GM23248 (cell line): ENCODE measurements around the gene NEU4. TPM values are rescaled to one million over a fixed set of nuclear protein-coding genes. Genes with fewer than 3 reads are reported as not detected.

Experiments
- DNase-seq: peaks from one replicate; pipeline ENCODE4 v3.0.0-alpha.2; 2015
- H2AFZ ChIP-seq: fragments of 200-600 bp; sonication (generic); 2 replicates; pipeline ENCODE4 v1.6.1; 2016; ENCODE audit warnings: antibody characterized with exemption
- H3F3A ChIP-seq: fragments of 200-600 bp; sonication (generic); 2 replicates; pipeline ENCODE4 v1.6.1; 2016; ENCODE audit warnings: mild to moderate bottlenecking, antibody characterized with exemption, mixed run types; ENCODE audit not compliant: insufficient read depth
- H3K27ac ChIP-seq: fragments of 200-600 bp; sonication (generic); 2 replicates; pipeline ENCODE4 v1.5.1; 2016; ENCODE audit warnings: mild to moderate bottlenecking
- H3K27me3 ChIP-seq: fragments of 200-600 bp; sonication (generic); replicated peaks from 2 replicates; pipeline ENCODE4 v1.6.1; 2016; ENCODE audit warnings: mild to moderate bottlenecking; ENCODE audit not compliant: insufficient read depth
- H3K36me3 ChIP-seq: fragments of 200-600 bp; sonication (generic); 2 replicates; pipeline ENCODE4 v1.6.1; 2016; ENCODE audit warnings: low read depth, mild to moderate bottlenecking
- H3K4me1 ChIP-seq: fragments of 200-600 bp; sonication (generic); 2 replicates; pipeline ENCODE4 v1.6.1; 2016; ENCODE audit warnings: mild to moderate bottlenecking; ENCODE audit not compliant: insufficient read depth
- H3K4me2 ChIP-seq: fragments of 200-600 bp; sonication (generic); one replicate; pipeline ENCODE4 v1.6.1; 2016; ENCODE audit warnings: mild to moderate bottlenecking; ENCODE audit not compliant: unreplicated experiment
- H3K4me3 ChIP-seq: fragments of 200-600 bp; sonication (generic); 2 replicates; pipeline ENCODE4 v1.5.1; 2016; ENCODE audit warnings: mild to moderate bottlenecking
- H3K79me2 ChIP-seq: fragments of 200-600 bp; sonication (generic); 2 replicates; pipeline ENCODE4 v1.6.1; 2016; ENCODE audit warnings: mild to moderate bottlenecking; ENCODE audit not compliant: insufficient read depth
- H3K9ac ChIP-seq: fragments of 200-600 bp; sonication (generic); 2 replicates; pipeline ENCODE4 v1.6.1; 2016; ENCODE audit warnings: mild to moderate bottlenecking
- H3K9me2 ChIP-seq: fragments of 200-600 bp; sonication (generic); 2 replicates; pipeline ENCODE4 v1.6.1; 2016; ENCODE audit warnings: mixed run types, mild to moderate bottlenecking, moderate library complexity; ENCODE audit not compliant: insufficient read depth
- H3K9me3 ChIP-seq: fragments of 200-600 bp; sonication (generic); one replicate; pipeline ENCODE4 v1.6.1; 2017; ENCODE audit warnings: low read depth
- H4K20me1 ChIP-seq: fragments of 200-600 bp; sonication (generic); 2 replicates; pipeline ENCODE4 v1.6.0; 2016; ENCODE audit not compliant: insufficient read depth
- EZH2 ChIP-seq: fragments of 200-600 bp; sonication (generic); IDR thresholded peaks from 2 replicates; pipeline ENCODE4 v1.6.1; 2018; ENCODE audit warnings: antibody characterized with exemption, mild to moderate bottlenecking; ENCODE audit not compliant: insufficient read depth, poor library complexity, severe bottlenecking
- EZH2phosphoT487 ChIP-seq: fragments of 200-600 bp; sonication (generic); IDR thresholded peaks from 2 replicates; pipeline ENCODE4 v1.6.1; 2018; ENCODE audit warnings: antibody characterized with exemption, moderate library complexity, mild to moderate bottlenecking, low read depth; ENCODE audit not compliant: insufficient read depth
- WGBS, 2 experiments: methylation state at CpG; one replicate each; pipeline ENCODE4 v1.1.6; 2015 to 2017; ENCODE audit warnings: low lambda C conversion rate in 2 of 2, low coverage in 1 of 2; ENCODE audit errors: missing lambda C conversion rate in 2 of 2; 5-methylcytosine and 5-hydroxymethylcytosine counted together
- in situ Hi-C: fragments of 300-500 bp; cut with MboI; formaldehyde crosslinking; loops from 2 replicates; pipeline ENCODE4 v1.15.0; 2020
- polyA plus RNA-seq: library from polyadenylated mRNA; unstranded; fragments of >200 nt; fragmentation: Nextera tagmentation; extraction: Ambion mirVana; gene quantifications from 2 replicates; pipeline ENCODE4 v1.2.1, GENCODE V29; 2016
- total RNA-seq: library from RNA; depleted of rRNA; stranded (reverse); fragments of >200 nt; shearing (Covaris generic); gene quantifications from 2 replicates; pipeline ENCODE4 v1.2.3, GENCODE V29; 2014

NEU4 gene
- total and polyA plus RNA-seq, 2 experiments from 2014 or later = not detected

DNA sequence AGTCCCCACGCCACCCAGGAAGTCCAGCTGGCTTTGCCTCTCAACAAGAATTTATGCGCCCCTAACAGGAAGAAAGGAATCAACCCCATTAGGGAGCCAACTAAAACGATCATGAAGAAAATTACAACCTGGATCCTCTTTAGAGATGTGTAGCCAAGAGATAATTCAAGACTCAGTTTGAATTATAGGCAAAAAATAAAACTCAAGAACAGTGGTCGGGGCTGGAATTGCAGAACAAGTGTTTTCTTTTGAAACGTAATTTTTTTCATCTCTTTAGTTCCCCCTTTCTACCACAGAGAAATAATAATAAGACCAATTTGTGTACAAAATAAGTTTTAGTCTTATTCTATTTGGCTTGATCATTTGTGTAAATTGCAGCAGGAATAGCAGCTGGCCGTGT, 27.3 kb downstream of the NEU4 start:
- Histone ChIP-seq H3K4me1 (0 out of 2 replicates have a peak, but pooled peaks cover 5% of the 10 kb centered on the region), H3K36me3 (no peaks in the 10 kb centered on the region), H3K79me2 (no peaks in the 10 kb centered on the region), H4K20me1 (no peaks in the 10 kb centered on the region), H3K9ac (no peak overlapping the region), H2AFZ (no peak overlapping the region), H3K4me3 (no peak overlapping the region), H3K27ac (no peak overlapping the region), H3K9me2 (no peaks in the 10 kb centered on the region), H3K9me3 (no peaks in the 10 kb centered on the region), H3F3A (peaks cover 6% of the 10 kb centered on the region; the same call in 1 of the 2 replicates), H3K4me2 (no peak overlapping the region), H3K27me3 (peaks cover 17% of the 10 kb centered on the region; the same call in 1 of the 2 replicates)
- 45 to 51% methylated on average over 6 of the region's 6 CpGs for WGBS, 2 experiments
- in situ Hi-C loops = no loop called here
- TF ChIP-seq EZH2phosphoT487 = no peak
- TF ChIP-seq EZH2 = no peak
- DNase-seq = no peak

DNA sequence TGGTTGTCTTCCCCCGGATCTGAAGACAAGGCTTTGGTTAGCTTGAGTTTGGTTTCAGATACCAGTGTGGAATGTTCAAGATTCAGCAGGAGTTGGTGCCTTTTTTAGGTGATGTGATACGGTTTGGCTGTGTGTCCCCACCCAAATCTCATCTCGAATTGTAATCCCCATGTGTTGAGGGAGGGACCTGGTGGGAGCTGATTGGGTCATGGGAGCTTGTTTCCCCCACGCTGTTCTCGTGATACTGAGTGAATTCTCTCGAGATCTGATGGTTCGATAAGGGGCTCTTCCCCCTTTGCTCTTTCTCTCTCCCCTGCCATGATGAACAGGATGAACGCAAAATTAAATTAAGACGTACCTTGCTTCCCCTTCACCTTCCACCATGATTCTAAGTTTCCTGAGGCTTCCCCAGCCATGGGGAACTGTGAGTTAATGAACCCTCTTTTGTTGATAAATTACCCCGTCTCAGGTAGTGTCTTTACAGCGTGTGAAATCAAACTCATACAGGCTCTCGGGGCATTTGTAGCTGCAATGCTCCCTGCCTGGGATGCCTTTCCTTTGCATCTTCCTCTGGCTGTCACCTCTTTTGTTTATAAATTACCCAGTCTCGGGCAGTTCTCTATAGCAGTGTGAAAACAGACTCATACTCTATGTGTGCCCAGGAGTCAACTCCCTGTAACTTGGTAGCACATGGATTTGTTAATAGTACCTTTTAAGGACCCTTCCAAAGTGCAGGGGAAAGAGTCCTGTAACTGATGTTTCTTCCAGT, 28.4 kb downstream of the NEU4 start:
- 0 out of 2 replicates have a peak, but pooled peaks cover 5% of the 10 kb centered on the region for H3K4me1 ChIP-seq
- H3K27ac ChIP-seq = no peak overlapping the region
- in situ Hi-C loops = no loop called here
- H3F3A ChIP-seq = peaks cover 6% of the 10 kb centered on the region; the same call in 1 of the 2 replicates
- no peaks in the 10 kb centered on the region for H3K9me3 ChIP-seq
- no peak for TF ChIP-seq EZH2
- TF ChIP-seq EZH2phosphoT487 = no peak
- H3K79me2 ChIP-seq = no peaks in the 10 kb centered on the region
- no peaks in the 10 kb centered on the region for H4K20me1 ChIP-seq
- no peak overlapping the region for H3K4me3 ChIP-seq
- WGBS, 2 experiments = 46 to 51% methylated on average over 13 of the region's 13 CpGs
- no peak overlapping the region for H3K9ac ChIP-seq
- H3K27me3 ChIP-seq = peaks cover 17% of the 10 kb centered on the region; the same call in 1 of the 2 replicates
- no peak overlapping the region for H3K4me2 ChIP-seq
- no peak for DNase-seq
- no peak overlapping the region for H2AFZ ChIP-seq
- no peaks in the 10 kb centered on the region for H3K36me3 ChIP-seq
- no peaks in the 10 kb centered on the region for H3K9me2 ChIP-seq

DNA sequence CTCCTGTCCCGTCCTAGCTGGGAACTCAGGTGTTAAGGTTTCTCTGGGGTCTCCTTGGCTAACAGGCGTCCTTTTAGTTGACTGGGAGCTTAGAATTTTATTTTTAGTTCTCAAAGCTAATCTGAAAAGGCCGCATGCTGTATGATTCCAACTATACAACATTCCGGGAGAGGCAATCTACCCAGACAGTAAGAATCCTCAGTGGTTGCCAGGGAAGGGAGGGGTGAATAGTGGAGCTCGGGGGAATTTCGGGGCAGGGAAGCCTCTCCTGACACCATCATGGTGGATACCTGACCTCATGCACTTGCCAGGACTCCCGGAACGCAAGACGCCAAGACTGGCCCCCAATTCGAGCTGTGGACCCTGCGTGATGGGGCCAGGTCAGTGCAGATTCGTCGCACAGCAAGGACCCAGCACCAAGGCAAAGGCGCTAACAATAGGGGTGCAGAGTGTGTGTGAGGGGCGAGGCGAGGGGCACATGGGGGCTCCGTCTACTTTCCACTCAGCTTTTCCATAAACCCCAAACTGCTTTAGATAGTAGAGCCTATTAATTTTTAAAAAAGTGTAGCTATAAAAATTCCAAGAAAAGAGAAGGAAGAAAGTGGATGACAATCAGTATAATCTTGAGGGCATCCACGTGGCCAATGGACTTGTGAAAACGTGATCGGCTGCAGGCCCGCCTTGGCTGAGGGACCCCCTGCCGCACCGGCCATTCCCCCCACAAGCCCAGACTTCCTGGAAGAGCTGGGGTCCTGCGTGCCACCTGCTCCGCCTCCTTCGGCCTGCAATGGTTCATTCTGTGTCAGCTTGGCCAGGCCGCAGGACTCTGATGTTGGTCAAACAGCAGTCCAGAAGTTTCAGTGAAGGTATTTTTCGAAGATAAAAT, 32.4 kb downstream of the NEU4 start:
- Histone ChIP-seq H4K20me1 (no peaks in the 10 kb centered on the region), H3K27me3 (peaks cover 36% of the 10 kb centered on the region), H3K9me3 (no peaks in the 10 kb centered on the region), H2AFZ (no peak overlapping the region), H3K9me2 (no peaks in the 10 kb centered on the region), H3K4me1 (no peaks in the 10 kb centered on the region), H3K4me2 (no peak overlapping the region), H3F3A (no peaks in the 10 kb centered on the region), H3K4me3 (no peak overlapping the region), H3K9ac (no peak overlapping the region), H3K27ac (no peak overlapping the region), H3K36me3 (no peaks in the 10 kb centered on the region), H3K79me2 (no peaks in the 10 kb centered on the region)
- DNase-seq = no peak
- in situ Hi-C loops = no loop called here
- TF ChIP-seq EZH2 (no peak), EZH2phosphoT487 (no peak)
- WGBS, 2 experiments = 69 to 73% methylated on average over 27 to 28 of the region's 28 CpGs

DNA sequence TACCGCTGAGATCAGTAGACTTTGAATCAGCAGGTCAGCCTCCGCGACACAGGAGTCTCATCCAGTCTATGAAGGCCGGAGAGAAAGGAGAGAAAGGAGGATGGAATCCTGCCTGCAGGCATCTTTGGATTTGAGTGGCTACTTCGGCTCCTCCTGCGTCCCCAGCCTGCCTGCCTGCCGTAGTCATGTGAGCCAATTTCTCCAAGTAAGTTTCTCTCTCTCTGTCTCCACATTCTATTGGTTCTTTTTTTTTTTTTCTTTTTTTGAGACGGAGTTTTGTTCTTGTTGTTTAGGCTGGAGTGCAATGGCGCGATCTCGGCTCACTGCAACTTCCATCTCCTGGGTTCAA, 33.0 kb downstream of the NEU4 start:
- no peak for DNase-seq
- Histone ChIP-seq H3K4me2 (no peak overlapping the region), H3K9me3 (no peaks in the 10 kb centered on the region), H3K27me3 (peaks cover 38% of the 10 kb centered on the region), H3K4me1 (no peaks in the 10 kb centered on the region), H4K20me1 (no peaks in the 10 kb centered on the region), H3K9ac (no peak overlapping the region), H2AFZ (no peak overlapping the region), H3K27ac (no peak overlapping the region), H3K9me2 (no peaks in the 10 kb centered on the region), H3F3A (no peaks in the 10 kb centered on the region), H3K36me3 (no peaks in the 10 kb centered on the region), H3K4me3 (no peak overlapping the region), H3K79me2 (no peaks in the 10 kb centered on the region)
- in situ Hi-C loops = no loop called here
- 77 to 85% methylated on average over 7 to 11 of the region's 11 CpGs for WGBS, 2 experiments
- TF ChIP-seq EZH2 = no peak
- TF ChIP-seq EZH2phosphoT487 = no peak
